Measurements from ENCODE around the gene OLFM2. TPM values are rescaled to one million over a fixed set of nuclear protein-coding genes. Genes with fewer than 3 reads are reported as not detected.

OLFM2 gene
- total and polyA plus RNA-seq, 2 of the 4 experiments (the other 2 are of a cell fraction), result 2.7 to 5.1 TPM

- Histone ChIP-seq H4K8ac (ENCODE audit: low read depth in 2 of 2, low read length in 2 of 2) (no peak overlapping the region), H3K27ac (ENCODE audit: insufficient read depth, low read length) (no peak overlapping the region), H3K9ac (ENCODE audit: low read depth, low read length) (no peak overlapping the region), H4K20me1 (ENCODE audit: insufficient read depth, low read length) (no peaks in the 10 kb centered on the region), H3K4me1 (ENCODE audit: control insufficient read depth, insufficient read depth, low read length) (no peaks in the 10 kb centered on the region), H3K79me1 (ENCODE audit: low read depth in 1 of 2, low read length in 2 of 2) (peaks cover 3 to 6% of the 10 kb centered on the region in 2 experiments; a peak in 3 of 4 replicates), H3K9me3 (ENCODE audit: control insufficient read depth, insufficient read depth, low read length) (no peaks in the 10 kb centered on the region), H3K23ac (ENCODE audit: low read depth, low read length) (no peak overlapping the region), H3K36me3 (ENCODE audit: control insufficient read depth, insufficient read depth, low read length) (peaks cover 5% of the 10 kb centered on the region; the same call in 1 of the 2 replicates), H3K4me3 (ENCODE audit: insufficient read depth, low read depth, low read length) (no peak overlapping the region), H3K4me2 (ENCODE audit: low read depth, low read length) (no peak overlapping the region), H2BK120ac (ENCODE audit: low read depth, low read length) (no peak overlapping the region), H2BK20ac (ENCODE audit: low read depth, low read length) (no peak overlapping the region), H2BK5ac (ENCODE audit: low read depth, low read length, poor library complexity, severe bottlenecking) (no peak overlapping the region), H4K91ac (ENCODE audit: insufficient read depth, low read depth, low read length) (no peak overlapping the region), H3K27me3 (ENCODE audit: control insufficient read depth, insufficient read depth, low read length) (no peaks in the 10 kb centered on the region), H2AK9ac (replicated peaks; ENCODE audit: low read depth, low read length, poor library complexity) (no peak overlapping the region), H3K56ac (ENCODE audit: extremely low read depth, insufficient read depth, low read length) (no peak overlapping the region), H4K5ac (ENCODE audit: low read depth, low read length) (no peak overlapping the region), H3K4ac (ENCODE audit: low read depth, low read length) (no peak overlapping the region), H3K9me1 (ENCODE audit: insufficient read depth, low read length) (0 out of 2 replicates have a peak, but pooled peaks cover 3% of the 10 kb centered on the region), H3K18ac (ENCODE audit: low read depth, low read length) (no peak overlapping the region), H2BK15ac (ENCODE audit: low read depth, low read length) (no peak overlapping the region), H2AK5ac (ENCODE audit: low read depth, low read length) (no peak overlapping the region), H3K14ac (replicated peaks; ENCODE audit: low read depth, low read length) (no peak overlapping the region), H2AFZ (replicated peaks; ENCODE audit: low read length, poor library complexity) (no peak overlapping the region)
- in situ Hi-C loops (cut with MboI; ENCODE audit: low sequenced_read_pairs) (no loop called here), intact Hi-C loops (cut with micrococcal nuclease) (no loop called here), dilution Hi-C loops (cut with HindIII; ENCODE audit: low sequenced_read_pairs, unreplicated experiment) (no loop called here)
- 100% methylated on average over 7 of the region's 13 CpGs; no CpG with 5 or more reads in 1 of the 2 experiments for WGBS, 2 experiments (ENCODE audit: extremely low coverage in 2 of 2, insufficient read length in 1 of 2)
- no TSS peak for BruUV-seq (replicated peaks)
- DNase-seq (no peak), ATAC-seq (ENCODE audit: low read depth) (no peak)
- TF ChIP-seq CEBPB (IDR thresholded peaks at IDR 0.05; ENCODE audit: low read depth, low read length) (no peak), CTCF (conservative IDR thresholded peaks at IDR 0.05; ENCODE audit: low read depth, low read length) (no peak), FOS (IDR thresholded peaks at IDR 0.05; ENCODE audit: low read depth, low read length) (no peak), ELK1 (IDR thresholded peaks at IDR 0.05; ENCODE audit: borderline replicate concordance, low read depth, low read length) (no peak), BHLHE40 (IDR thresholded peaks at IDR 0.05; ENCODE audit: low read depth, low read length) (no peak), MXI1 (IDR thresholded peaks at IDR 0.05; ENCODE audit: borderline replicate concordance, low read depth, low read length) (no peak)
- TF ChIP-seq, protein P1, sequence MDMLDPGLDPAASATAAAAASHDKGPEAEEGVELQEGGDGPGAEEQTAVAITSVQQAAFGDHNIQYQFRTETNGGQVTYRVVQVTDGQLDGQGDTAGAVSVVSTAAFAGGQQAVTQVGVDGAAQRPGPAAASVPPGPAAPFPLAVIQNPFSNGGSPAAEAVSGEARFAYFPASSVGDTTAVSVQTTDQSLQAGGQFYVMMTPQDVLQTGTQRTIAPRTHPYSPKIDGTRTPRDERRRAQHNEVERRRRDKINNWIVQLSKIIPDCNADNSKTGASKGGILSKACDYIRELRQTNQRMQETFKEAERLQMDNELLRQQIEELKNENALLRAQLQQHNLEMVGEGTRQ (IDR thresholded peaks at IDR 0.05; ENCODE audit: low read depth, low read length), result no peak
- ChIA-PET POLR2A (ENCODE audit: unreplicated experiment) (no interaction called here), CTCF (no interaction called here)
These were observed 79.1 kb downstream of the OLFM2 start for GRCh38 chr19:9857076-9857721.
